HG02588 (cell line): ENCODE data around the gene PBX1.

Experiments
- ATAC-seq: cut with Tn5 transposase; IDR thresholded peaks from one replicate; pipeline ENCODE4 v1.9.1; 2021; ENCODE audit warnings: mild to moderate bottlenecking, moderate library complexity; ENCODE audit not compliant: unreplicated experiment

PBX1 gene

GRCh38 chr1:164716992-164717703 is 158.2 kb downstream of the PBX1 start:
- ATAC-seq, result no peak

- no peak for ATAC-seq
Measured at GRCh38 chr1:164718821-164719220, 159.8 kb downstream of the PBX1 start.

- ATAC-seq, result no peak
Measured at GRCh38 chr1:164719676-164720439, 160.9 kb downstream of the PBX1 start.

GRCh38 chr1:164720440-164721227 is 161.7 kb downstream of the PBX1 start:
- no peak for ATAC-seq

- ATAC-seq, result no peak
Measured at GRCh38 chr1:164721228-164721496, 162.2 kb downstream of the PBX1 start.

- no peak for ATAC-seq
Measured at GRCh38 chr1:164723296-164723798, 164.4 kb downstream of the PBX1 start.

- no peak for ATAC-seq
Measured at GRCh38 chr1:164725401-164725800, 166.4 kb downstream of the PBX1 start.

GRCh38 chr1:164726235-164726634 is 167.3 kb downstream of the PBX1 start:
- ATAC-seq, result no peak

- ATAC-seq, result no peak
Measured at GRCh38 chr1:164728719-164729118, 169.7 kb downstream of the PBX1 start.

GRCh38 chr1:164731161-164731876 is 172.3 kb downstream of the PBX1 start:
- ATAC-seq, result no peak

- no peak for ATAC-seq
Measured at GRCh38 chr1:164733070-164733469, 174.1 kb downstream of the PBX1 start.

GRCh38 chr1:164733734-164734133 is 174.8 kb downstream of the PBX1 start:
- ATAC-seq, result no peak

GRCh38 chr1:164735315-164736052 is 176.5 kb downstream of the PBX1 start:
- no peak for ATAC-seq

GRCh38 chr1:164736137-164736536 is 177.2 kb downstream of the PBX1 start:
- ATAC-seq, result no peak

GRCh38 chr1:164739189-164739588 is 180.2 kb downstream of the PBX1 start:
- ATAC-seq, result no peak

- no peak for ATAC-seq
Measured at GRCh38 chr1:164740000-164740526, 181.1 kb downstream of the PBX1 start.

- no peak for ATAC-seq
Measured at GRCh38 chr1:164742745-164743144, 183.8 kb downstream of the PBX1 start.

- ATAC-seq, result no peak
Measured at GRCh38 chr1:164743976-164744375, 185.0 kb downstream of the PBX1 start.

GRCh38 chr1:164745736-164746135 is 186.8 kb downstream of the PBX1 start:
- no peak for ATAC-seq

- no peak for ATAC-seq
Measured at GRCh38 chr1:164746632-164747031, 187.6 kb downstream of the PBX1 start.
